ENCODE data around the gene TMTC4.

GRCh38 chr13:100627120-100627519 lies 47.5 kb downstream of the TMTC4 start:
- TF ChIP-seq KDM1A (IDR thresholded peaks at IDR 0.05; ENCODE audit: low read depth) (no peak), MAX (IDR thresholded peaks at IDR 0.05) (no peak), CTCF (IDR thresholded peaks at IDR 0.05) (no peak), HMGXB4 (CRISPR knock-in tag; IDR thresholded peaks at IDR 0.05; ENCODE audit: borderline replicate concordance) (no peak), RCOR1 (IDR thresholded peaks at IDR 0.05; ENCODE audit: low read depth, low read length) (no peak), RARB (CRISPR knock-in tag; IDR thresholded peaks at IDR 0.05) (no peak), FOSL2 (IDR thresholded peaks at IDR 0.05) (no peak), FOSL2 (CRISPR knock-in tag; IDR thresholded peaks at IDR 0.05) (no peak), EP300 (IDR thresholded peaks at IDR 0.05) (no peak), SMC3 (IDR thresholded peaks at IDR 0.05) (no peak)
- TF ChIP-seq, protein P1, sequence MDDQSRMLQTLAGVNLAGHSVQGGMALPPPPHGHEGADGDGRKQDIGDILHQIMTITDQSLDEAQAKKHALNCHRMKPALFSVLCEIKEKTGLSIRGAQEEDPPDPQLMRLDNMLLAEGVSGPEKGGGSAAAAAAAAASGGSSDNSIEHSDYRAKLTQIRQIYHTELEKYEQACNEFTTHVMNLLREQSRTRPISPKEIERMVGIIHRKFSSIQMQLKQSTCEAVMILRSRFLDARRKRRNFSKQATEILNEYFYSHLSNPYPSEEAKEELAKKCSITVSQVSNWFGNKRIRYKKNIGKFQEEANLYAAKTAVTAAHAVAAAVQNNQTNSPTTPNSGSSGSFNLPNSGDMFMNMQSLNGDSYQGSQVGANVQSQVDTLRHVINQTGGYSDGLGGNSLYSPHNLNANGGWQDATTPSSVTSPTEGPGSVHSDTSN (IDR thresholded peaks at IDR 0.05): no peak
- TF ChIP-seq, protein P2, sequence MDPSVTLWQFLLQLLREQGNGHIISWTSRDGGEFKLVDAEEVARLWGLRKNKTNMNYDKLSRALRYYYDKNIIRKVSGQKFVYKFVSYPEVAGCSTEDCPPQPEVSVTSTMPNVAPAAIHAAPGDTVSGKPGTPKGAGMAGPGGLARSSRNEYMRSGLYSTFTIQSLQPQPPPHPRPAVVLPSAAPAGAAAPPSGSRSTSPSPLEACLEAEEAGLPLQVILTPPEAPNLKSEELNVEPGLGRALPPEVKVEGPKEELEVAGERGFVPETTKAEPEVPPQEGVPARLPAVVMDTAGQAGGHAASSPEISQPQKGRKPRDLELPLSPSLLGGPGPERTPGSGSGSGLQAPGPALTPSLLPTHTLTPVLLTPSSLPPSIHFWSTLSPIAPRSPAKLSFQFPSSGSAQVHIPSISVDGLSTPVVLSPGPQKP (IDR thresholded peaks at IDR 0.05; ENCODE audit: low read depth, low read length): no peak
